ENCODE data around the gene N4BP2. TPM values are rescaled to one million over a fixed set of nuclear protein-coding genes. Genes with fewer than 3 reads are reported as not detected.

N4BP2 gene
- total RNA-seq, 1 donor from 2014 or later = 11.9 TPM

GRCh38 chr4:40038977-40039376 lies 17.7 kb upstream of the N4BP2 start:
- no peak for DNase-seq (ENCODE audit: low read depth)
- no peaks in the 10 kb centered on the region for H3K27me3 ChIP-seq (ENCODE audit: control insufficient read depth, insufficient read depth, low read length)
- TF ChIP-seq CTCF (IDR thresholded peaks at IDR 0.05; ENCODE audit: insufficient read depth, low read length, poor library complexity, severe bottlenecking) = no peak

GRCh38 chr4:40040908-40041307 lies 15.7 kb upstream of the N4BP2 start:
- no peak overlapping the region for H3K4me3 ChIP-seq (ENCODE audit: low read depth, low read length)
- no peak for TF ChIP-seq CTCF (IDR thresholded peaks at IDR 0.05; ENCODE audit: insufficient read depth, low read length, poor library complexity, severe bottlenecking)
- H3K27me3 ChIP-seq (ENCODE audit: control insufficient read depth, insufficient read depth, low read length) = no peaks in the 10 kb centered on the region
- H3K36me3 ChIP-seq (ENCODE audit: control insufficient read depth, insufficient read depth, low read length) = no peaks in the 10 kb centered on the region
- no peak for DNase-seq (ENCODE audit: low read depth)

More at GRCh38 chr4:40038977-40039376, 17.7 kb upstream of the N4BP2 start:
- H3K36me3 ChIP-seq (ENCODE audit: control insufficient read depth, insufficient read depth, low read length) = no peaks in the 10 kb centered on the region
- H3K4me3 ChIP-seq (ENCODE audit: low read depth, low read length) = no peak overlapping the region

- no peaks in the 10 kb centered on the region for H3K36me3 ChIP-seq (ENCODE audit: control insufficient read depth, insufficient read depth, low read length)
- no peak overlapping the region for H3K4me3 ChIP-seq (ENCODE audit: low read depth, low read length)
- TF ChIP-seq CTCF (IDR thresholded peaks at IDR 0.05; ENCODE audit: insufficient read depth, low read length, poor library complexity, severe bottlenecking) = no peak
- DNase-seq (ENCODE audit: low read depth) = no peak
- no peaks in the 10 kb centered on the region for H3K27me3 ChIP-seq (ENCODE audit: control insufficient read depth, insufficient read depth, low read length)
These were observed 12.9 kb upstream of the N4BP2 start for GRCh38 chr4:40043786-40044185.

GRCh38 chr4:40046311-40046980 lies 10.2 kb upstream of the N4BP2 start:
- no peak for DNase-seq (ENCODE audit: low read depth)
- Histone ChIP-seq H3K36me3 (ENCODE audit: control insufficient read depth, insufficient read depth, low read length) (no peaks in the 10 kb centered on the region), H3K27me3 (ENCODE audit: control insufficient read depth, insufficient read depth, low read length) (no peaks in the 10 kb centered on the region), H3K4me3 (ENCODE audit: low read depth, low read length) (no peak overlapping the region)
- peak; percentile 4 for TF ChIP-seq CTCF (IDR thresholded peaks at IDR 0.05; ENCODE audit: insufficient read depth, low read length, poor library complexity, severe bottlenecking)

GRCh38 chr4:40053161-40053560 lies 3.5 kb upstream of the N4BP2 start:
- no peak for DNase-seq (ENCODE audit: low read depth)
- Histone ChIP-seq H3K27me3 (ENCODE audit: control insufficient read depth, insufficient read depth, low read length) (no peaks in the 10 kb centered on the region), H3K36me3 (ENCODE audit: control insufficient read depth, insufficient read depth, low read length) (no peaks in the 10 kb centered on the region), H3K4me3 (ENCODE audit: low read depth, low read length) (no peak overlapping the region)
- TF ChIP-seq CTCF (IDR thresholded peaks at IDR 0.05; ENCODE audit: insufficient read depth, low read length, poor library complexity, severe bottlenecking) = no peak

GRCh38 chr4:40055511-40055862 lies 1.2 kb upstream of the N4BP2 start:
- H3K27me3 ChIP-seq (ENCODE audit: control insufficient read depth, insufficient read depth, low read length) = no peaks in the 10 kb centered on the region
- H3K4me3 ChIP-seq (ENCODE audit: low read depth, low read length) = peak overlapping the region; percentile 82
- TF ChIP-seq CTCF (IDR thresholded peaks at IDR 0.05; ENCODE audit: insufficient read depth, low read length, poor library complexity, severe bottlenecking) = no peak
- DNase-seq (ENCODE audit: low read depth) = no peak
- H3K36me3 ChIP-seq (ENCODE audit: control insufficient read depth, insufficient read depth, low read length) = no peaks in the 10 kb centered on the region

All from kidney epithelial cell (primary cell).